NT2/D1 (cell line): ENCODE results near the gene AICDA.
"Not testable (repeated sequence)": the region's sequence is repeated elsewhere in the genome, so short reads cannot be mapped to it uniquely, and the experiment has no call there.

Experiments used
- DNase-seq: peaks from one replicate; pipeline ENCODE4 v3.0.0-alpha.2; 2011; ENCODE audit warnings: low read depth, low spot score
- H3K27me3 ChIP-seq: 2 replicates; pipeline ENCODE4 v1.6.0; 2011; ENCODE audit warnings: mild to moderate bottlenecking; ENCODE audit not compliant: insufficient read length, insufficient read depth
- H3K36me3 ChIP-seq: 2 replicates; pipeline ENCODE4 v1.6.1; 2011; ENCODE audit warnings: mild to moderate bottlenecking, low read length, mixed read lengths; ENCODE audit not compliant: insufficient read depth, insufficient read length
- H3K4me1 ChIP-seq: 2 replicates; pipeline ENCODE4 v1.5.1; 2011; ENCODE audit not compliant: insufficient read depth, insufficient read length
- H3K4me3 ChIP-seq: 2 replicates; pipeline ENCODE4 v1.5.1; 2011; ENCODE audit warnings: low read depth; ENCODE audit not compliant: insufficient read length
- H3K9ac ChIP-seq: 2 replicates; pipeline ENCODE4 v1.6.0; 2011; ENCODE audit warnings: low read depth; ENCODE audit not compliant: insufficient read length
- H3K9me3 ChIP-seq: 2 replicates; pipeline ENCODE4 v1.5.1; 2011; ENCODE audit warnings: mild to moderate bottlenecking, low read length; ENCODE audit not compliant: insufficient read depth
- SUZ12 ChIP-seq: IDR thresholded peaks from 2 replicates; pipeline ENCODE4 v1.6.1; 2011; ENCODE audit not compliant: insufficient read length, insufficient read depth; ENCODE audit errors: extremely low read depth
- YY1 ChIP-seq: IDR thresholded peaks from 2 replicates; pipeline ENCODE4 v1.6.1; 2011; ENCODE audit not compliant: insufficient read length, insufficient read depth
- ZNF274 ChIP-seq: IDR thresholded peaks from 2 replicates; pipeline ENCODE4 v1.6.1; 2011; ENCODE audit warnings: mild to moderate bottlenecking, low read depth, low read length

AICDA gene

DNA sequence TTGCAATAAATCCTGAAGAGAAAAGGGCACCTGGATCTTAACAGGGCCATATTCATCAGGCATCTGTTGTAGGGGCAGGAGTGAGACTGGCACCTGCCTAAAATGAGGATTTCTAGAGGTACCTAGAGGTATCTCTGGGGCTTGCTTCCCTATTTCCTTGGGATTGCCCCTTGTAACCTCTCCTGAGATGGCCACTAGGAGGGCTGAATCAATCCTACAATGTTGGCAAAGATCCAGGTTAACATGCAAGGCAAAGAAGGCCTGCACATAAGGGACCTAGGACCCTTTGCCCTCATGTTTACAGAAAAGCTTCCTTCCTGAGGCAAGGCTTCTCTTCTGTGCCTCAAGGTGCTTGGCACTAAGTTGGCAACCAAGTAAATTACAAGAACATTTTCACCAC, 46.1 kb downstream of the AICDA start:
- TF ChIP-seq ZNF274 (no peak), SUZ12 (no peak), YY1 (no peak)

DNA sequence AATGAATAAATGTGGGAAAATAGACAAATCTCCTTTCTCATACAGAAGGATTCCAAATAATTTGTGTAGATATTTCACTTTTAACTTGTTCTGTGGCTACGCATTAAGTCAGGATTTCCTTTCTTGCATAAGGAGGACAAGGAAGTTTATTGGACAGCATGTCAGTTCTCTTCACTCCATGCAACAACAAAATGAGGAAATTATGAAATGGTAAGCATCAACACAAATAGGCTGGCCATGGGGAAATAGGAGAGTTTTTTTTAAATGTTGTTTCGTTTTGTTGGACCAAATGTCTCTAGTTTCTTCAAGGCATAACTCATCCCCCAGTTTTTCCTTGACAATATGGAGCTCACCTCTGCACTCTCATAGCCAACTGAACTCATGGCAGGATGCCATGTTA, 46.6 kb downstream of the AICDA start:
- not testable (repeated sequence) for H3K9ac ChIP-seq, H3K36me3 ChIP-seq, DNase-seq, H3K27me3 ChIP-seq, H3K4me3 ChIP-seq, H3K4me1 ChIP-seq
- peaks cover 38% of the 10 kb centered on the region for H3K9me3 ChIP-seq

More for the DNA sequence above, 46.1 kb downstream of the AICDA start:
- Histone ChIP-seq H3K9ac (no peak overlapping the region), H3K4me1 (no peaks in the 10 kb centered on the region), H3K9me3 (peaks cover 33% of the 10 kb centered on the region), H3K36me3 (no peaks in the 10 kb centered on the region), H3K4me3 (no peak overlapping the region), H3K27me3 (no peaks in the 10 kb centered on the region)
- DNase-seq: no peak

DNA sequence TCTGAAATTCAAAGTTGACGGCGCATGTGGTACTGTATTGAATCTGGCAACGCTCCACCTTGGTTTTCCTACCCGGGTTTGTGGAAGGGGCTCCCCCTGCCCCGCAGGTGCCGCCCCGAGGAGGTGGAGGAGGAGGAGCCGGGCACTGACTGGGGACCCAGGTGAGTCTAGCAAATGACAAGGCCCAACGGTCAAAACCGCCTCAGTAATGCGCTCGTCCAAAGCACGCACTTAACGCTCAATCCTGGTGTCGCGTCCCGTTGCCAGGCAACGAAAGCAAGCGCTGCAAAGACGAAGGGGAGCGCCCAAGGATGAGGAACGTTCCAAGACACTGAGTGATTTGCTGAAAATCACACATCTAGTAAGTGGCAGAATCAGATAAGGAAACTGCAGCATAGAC, 48.0 kb downstream of the AICDA start:
- peaks cover 40% of the 10 kb centered on the region for H3K9me3 ChIP-seq
- TF ChIP-seq SUZ12: no peak
- no peak for TF ChIP-seq YY1
- TF ChIP-seq ZNF274: no peak
- no peaks in the 10 kb centered on the region for H3K36me3 ChIP-seq
- H3K9ac ChIP-seq: no peak overlapping the region
- no peaks in the 10 kb centered on the region for H3K4me1 ChIP-seq
- H3K4me3 ChIP-seq: no peak overlapping the region
- DNase-seq: no peak
- H3K27me3 ChIP-seq: no peaks in the 10 kb centered on the region

DNA sequence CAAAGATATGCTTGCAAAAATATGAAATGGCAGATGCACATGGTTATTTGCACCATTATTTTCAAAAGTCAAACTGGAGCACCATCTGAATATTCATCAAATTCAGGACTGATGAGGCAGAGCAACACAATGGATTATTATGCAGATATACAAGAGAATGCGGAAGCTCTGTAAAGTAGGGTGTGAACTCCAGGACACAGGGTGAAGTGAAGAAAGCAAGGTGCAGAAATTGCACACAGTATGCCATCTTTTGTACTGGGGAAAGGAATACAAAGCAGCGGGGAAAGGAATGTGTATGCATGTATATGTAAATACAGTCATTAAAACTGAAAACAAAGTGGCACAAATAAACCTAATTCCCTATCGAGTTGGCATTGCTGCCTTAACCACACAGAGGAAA, 49.3 kb downstream of the AICDA start:
- no peak for DNase-seq
- Histone ChIP-seq H3K4me1 (no peaks in the 10 kb centered on the region), H3K36me3 (no peaks in the 10 kb centered on the region), H3K9me3 (peaks cover 38% of the 10 kb centered on the region), H3K9ac (no peak overlapping the region), H3K4me3 (no peak overlapping the region), H3K27me3 (no peaks in the 10 kb centered on the region)
- TF ChIP-seq SUZ12 (no peak), ZNF274 (no peak), YY1 (no peak)

DNA sequence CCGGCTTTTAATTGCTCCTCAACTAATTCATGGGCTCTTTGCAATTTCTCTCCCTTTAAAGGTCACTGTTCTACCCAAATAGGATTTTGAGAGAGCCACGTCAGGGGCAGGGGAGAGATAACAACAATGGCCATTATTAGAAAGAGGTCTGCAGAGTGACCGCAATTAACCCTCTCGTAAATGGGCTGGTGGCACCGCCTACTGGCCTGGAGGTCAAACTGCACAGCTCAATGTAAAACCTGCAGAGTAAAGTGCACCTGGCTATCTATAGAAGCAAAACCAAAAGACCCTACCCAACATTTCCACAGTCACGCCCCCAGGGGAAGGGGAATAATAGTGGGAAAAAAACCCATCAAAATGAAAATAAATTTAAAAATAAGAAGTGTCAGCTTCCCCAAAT, 50.3 kb downstream of the AICDA start:
- Histone ChIP-seq H3K36me3 (no peaks in the 10 kb centered on the region), H3K9ac (no peak overlapping the region), H3K27me3 (no peaks in the 10 kb centered on the region), H3K4me3 (no peak overlapping the region), H3K9me3 (peaks cover 28% of the 10 kb centered on the region), H3K4me1 (no peaks in the 10 kb centered on the region)
- no peak for TF ChIP-seq ZNF274
- no peak for TF ChIP-seq YY1
- no peak for TF ChIP-seq SUZ12
- no peak for DNase-seq

DNA sequence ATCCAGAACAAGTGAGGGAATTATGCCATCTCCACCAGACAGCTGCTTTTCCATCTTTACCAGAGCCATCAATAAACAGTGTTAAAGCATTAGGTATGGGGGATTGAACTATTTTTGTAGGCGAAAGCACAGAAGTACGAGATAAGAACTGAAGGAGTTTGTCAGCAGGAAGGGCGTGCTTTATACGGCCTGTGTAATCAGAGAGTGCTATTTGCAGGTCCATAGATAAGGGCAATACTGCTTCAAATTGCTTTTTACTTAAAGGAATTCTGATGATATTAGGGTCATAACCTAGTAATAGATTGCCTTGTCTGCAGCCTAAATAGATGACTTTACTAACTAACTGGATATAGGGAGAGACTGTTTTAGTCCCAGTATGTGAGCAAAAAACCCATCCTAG, 51.6 kb downstream of the AICDA start:
- no peaks in the 10 kb centered on the region for H3K4me1 ChIP-seq
- DNase-seq: no peak

DNA sequence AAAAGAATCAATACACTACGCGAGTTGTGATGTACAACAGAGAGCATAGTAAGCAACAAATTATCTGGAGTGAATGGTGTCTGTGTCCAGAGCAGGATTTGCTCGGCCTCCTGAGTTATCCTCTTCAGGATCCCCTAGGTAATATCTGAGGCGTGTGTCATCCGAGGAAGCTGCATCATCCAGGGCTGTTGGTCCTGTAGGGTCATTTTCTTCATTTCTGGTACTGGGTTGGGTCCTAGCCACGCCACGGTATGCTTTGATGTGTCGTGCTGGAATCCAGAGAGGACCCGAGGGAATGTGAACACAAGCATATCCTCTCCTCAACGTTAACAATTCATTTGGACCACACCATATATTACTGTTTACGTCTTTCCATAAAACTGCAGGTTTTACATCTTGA, 53.0 kb downstream of the AICDA start:
- H3K36me3 ChIP-seq: no peaks in the 10 kb centered on the region
- no peak overlapping the region for H3K9ac ChIP-seq
- no peak for TF ChIP-seq ZNF274
- TF ChIP-seq SUZ12: no peak
- no peak for TF ChIP-seq YY1
- H3K9me3 ChIP-seq: peaks cover 23% of the 10 kb centered on the region
- no peak overlapping the region for H3K4me3 ChIP-seq
- no peaks in the 10 kb centered on the region for H3K27me3 ChIP-seq
- no peak for DNase-seq
- peaks cover 2% of the 10 kb centered on the region for H3K4me1 ChIP-seq

More for the DNA sequence above, 51.6 kb downstream of the AICDA start:
- Histone ChIP-seq H3K27me3 (no peaks in the 10 kb centered on the region), H3K36me3 (no peaks in the 10 kb centered on the region), H3K9me3 (peaks cover 23% of the 10 kb centered on the region), H3K4me3 (no peak overlapping the region), H3K9ac (no peak overlapping the region)
- no peak for TF ChIP-seq SUZ12
- no peak for TF ChIP-seq ZNF274
- no peak for TF ChIP-seq YY1

DNA sequence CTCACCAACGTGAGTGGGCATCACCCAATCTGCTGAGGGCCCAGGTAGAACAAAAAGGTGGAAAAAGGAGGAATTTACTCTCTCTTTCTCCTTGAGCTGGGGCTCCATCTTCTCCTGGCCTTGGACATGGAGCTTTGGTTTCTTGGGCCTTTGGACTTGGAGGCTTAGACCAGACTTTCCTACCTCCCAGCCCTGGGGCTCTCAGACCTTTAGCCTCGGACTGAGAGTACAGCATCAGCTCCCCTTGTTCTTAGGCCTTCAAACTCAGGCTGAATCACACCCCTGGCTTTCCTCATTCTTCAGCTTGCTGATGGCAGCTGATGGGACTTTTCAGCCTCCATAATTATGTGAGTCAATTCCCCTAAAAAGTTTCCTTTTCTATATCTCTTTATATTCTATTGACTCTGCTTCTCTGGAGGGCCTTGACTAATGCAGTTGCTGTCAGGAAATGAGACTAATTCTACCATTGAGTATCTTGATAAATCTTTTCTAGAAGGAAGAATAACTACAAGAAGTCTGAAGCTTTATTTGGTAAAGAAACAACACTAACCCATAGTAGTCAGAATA, 56.0 kb downstream of the AICDA start:
- H3K36me3 ChIP-seq: no peaks in the 10 kb centered on the region
- H3K27me3 ChIP-seq: no peaks in the 10 kb centered on the region
- H3K4me3 ChIP-seq: no peak overlapping the region
- DNase-seq: no peak
- H3K9me3 ChIP-seq: peaks cover 8% of the 10 kb centered on the region
- no peak overlapping the region for H3K9ac ChIP-seq
- no peak for TF ChIP-seq YY1
- no peak for TF ChIP-seq ZNF274
- TF ChIP-seq SUZ12: no peak
- H3K4me1 ChIP-seq: peaks cover 3% of the 10 kb centered on the region
